WTC11 (cell line): Measurements from ENCODE around the gene SLC24A4. TPM values are rescaled to one million over a fixed set of nuclear protein-coding genes. Genes with fewer than 3 reads are reported as not detected.

ENCODE experiments used
- ATAC-seq: fragments of 200-7000 bp; cut with Tn5 transposase; 2 replicates; pipeline ENCODE4 v1.10.0; 2021; ENCODE audit warnings: mild to moderate bottlenecking, moderate library complexity
- CTCF ChIA-PET: fragments of 300-600 bp; sonication (Branson Sonifier 250); formaldehyde crosslinking; loops from one replicate; lab custom pipeline; 2021; ENCODE audit warnings: antibody characterized with exemption; lab: Charles Lee
- POLR2A ChIA-PET: fragments of 350-600 bp; sonication (Branson Sonifier 250); formaldehyde crosslinking; loops from one replicate; lab custom pipeline; 2021; ENCODE audit warnings: antibody characterized with exemption; lab: Charles Lee
- DNase-seq: peaks from one replicate; pipeline ENCODE4 v3.0.0; 2021; ENCODE audit warnings: low spot score
- H3K27ac Mint-ChIP-seq: 2 replicates; pipeline ENCODE4 v1.8.0; 2021; ENCODE audit warnings: mixed read lengths
- H3K27me3 Mint-ChIP-seq: 2 replicates; pipeline ENCODE4 v1.8.0; 2021; ENCODE audit warnings: low read depth, mild to moderate bottlenecking, moderate library complexity, mixed read lengths
- H3K36me3 Mint-ChIP-seq: 2 replicates; pipeline ENCODE4 v1.8.0; 2021; ENCODE audit warnings: mixed read lengths
- H3K4me1 Mint-ChIP-seq: 2 replicates; pipeline ENCODE4 v1.8.0; 2022; ENCODE audit warnings: mixed read lengths
- H3K4me3 Mint-ChIP-seq: 2 replicates; pipeline ENCODE4 v1.8.0; 2021; ENCODE audit warnings: mild to moderate bottlenecking, moderate library complexity, mixed read lengths
- H3K9me3 Mint-ChIP-seq: 2 replicates; pipeline ENCODE4 v1.8.0; 2021; ENCODE audit warnings: mixed read lengths
- ATF2 ChIP-seq: sonication (generic); formaldehyde crosslinking; IDR thresholded peaks from 2 replicates; pipeline ENCODE4 v1.8.1; 2022; ENCODE audit warnings: low read depth, missing genetic modification reagents, borderline replicate concordance
- ATF3 ChIP-seq: sonication (generic); formaldehyde crosslinking; conservative IDR thresholded peaks from 2 replicates; pipeline ENCODE4 v1.8.1; 2022; ENCODE audit warnings: mild to moderate bottlenecking, missing genetic modification reagents
- ATF6 ChIP-seq: sonication (generic); formaldehyde crosslinking; IDR thresholded peaks from 2 replicates; pipeline ENCODE4 v1.8.1; 2023; ENCODE audit warnings: mild to moderate bottlenecking, missing genetic modification reagents
- CTCF ChIP-seq: fragments of 200-600 bp; IDR thresholded peaks from 2 replicates; pipeline ENCODE4 v1.8.0; 2022; ENCODE audit warnings: antibody characterized with exemption
- E2F1 ChIP-seq: sonication (generic); formaldehyde crosslinking; IDR thresholded peaks from 2 replicates; pipeline ENCODE4 v1.8.0; 2022; ENCODE audit warnings: mild to moderate bottlenecking, missing genetic modification reagents
- E2F4 ChIP-seq: sonication (generic); formaldehyde crosslinking; IDR thresholded peaks from 2 replicates; pipeline ENCODE4 v1.8.1; 2022; ENCODE audit warnings: low read depth, mild to moderate bottlenecking, moderate library complexity, missing genetic modification reagents, borderline replicate concordance
- ESRRA ChIP-seq: sonication (generic); formaldehyde crosslinking; IDR thresholded peaks from 2 replicates; pipeline ENCODE4 v1.8.1; 2022; ENCODE audit warnings: mild to moderate bottlenecking, missing genetic modification reagents, borderline replicate concordance
- GTF2I ChIP-seq: fragments of 250-450 bp; sonication (Bioruptor Pico); conservative IDR thresholded peaks from 2 replicates; pipeline ENCODE4 v1.4.0; 2021; ENCODE audit warnings: mild to moderate bottlenecking
- MXD4 ChIP-seq: fragments of 250-450 bp; sonication (Bioruptor Pico); IDR thresholded peaks from 2 replicates; pipeline ENCODE4 v1.8.0; 2021; ENCODE audit warnings: mild to moderate bottlenecking, moderate library complexity, borderline replicate concordance
- PREB ChIP-seq: sonication (generic); formaldehyde crosslinking; IDR thresholded peaks from 2 replicates; pipeline ENCODE4 v1.8.1; 2022; ENCODE audit warnings: mild to moderate bottlenecking, missing genetic modification reagents, moderate library complexity, borderline replicate concordance
- SMAD4 ChIP-seq: sonication (generic); formaldehyde crosslinking; IDR thresholded peaks from 2 replicates; pipeline ENCODE4 v1.8.0; 2022; ENCODE audit warnings: mild to moderate bottlenecking, missing genetic modification reagents
- SOX15 ChIP-seq: fragments of 250-450 bp; sonication (Bioruptor Pico); IDR thresholded peaks from 2 replicates; pipeline ENCODE4 v1.9.0; 2021; ENCODE audit warnings: mild to moderate bottlenecking
- ZNF219 ChIP-seq: sonication (generic); formaldehyde crosslinking; IDR thresholded peaks from 2 replicates; pipeline ENCODE4 v1.8.0; 2023; ENCODE audit warnings: missing genetic modification reagents, mild to moderate bottlenecking, borderline replicate concordance
- ZNF263 ChIP-seq: sonication (generic); formaldehyde crosslinking; IDR thresholded peaks from 2 replicates; pipeline ENCODE4 v1.8.1; 2022; ENCODE audit warnings: low read depth, mild to moderate bottlenecking, moderate library complexity, missing genetic modification reagents
- ZNF317 ChIP-seq: sonication (generic); formaldehyde crosslinking; IDR thresholded peaks from 2 replicates; pipeline ENCODE4 v1.8.1; 2023; ENCODE audit warnings: low read depth, mild to moderate bottlenecking, moderate library complexity, missing genetic modification reagents, borderline replicate concordance
- ZNF425 ChIP-seq: fragments of 250-450 bp; sonication (Bioruptor Pico); conservative IDR thresholded peaks from 2 replicates; pipeline ENCODE4 v1.9.0; 2021; ENCODE audit warnings: mild to moderate bottlenecking
- ZNF512 ChIP-seq: sonication (generic); formaldehyde crosslinking; IDR thresholded peaks from 2 replicates; pipeline ENCODE4 v1.8.1; 2022; ENCODE audit warnings: missing genetic modification reagents, borderline replicate concordance
- total RNA-seq: library from RNA; stranded (reverse); gene quantifications from 3 replicates; pipeline ENCODE4 v1.2.3, GENCODE V29; 2021

The SLC24A4 gene
- total RNA-seq, 1 experiment from 2014 or later, result 0.90 TPM

- TF ChIP-seq E2F4 (CRISPR knock-in tag), result no peak
- TF ChIP-seq PREB, result no peak
- TF ChIP-seq ATF3 (CRISPR knock-in tag), result no peak
- no peak for TF ChIP-seq GTF2I (CRISPR knock-in tag)
- no peak for TF ChIP-seq ESRRA (CRISPR knock-in tag)
- TF ChIP-seq, all 79 proteins: peak for 0
Measured at GRCh38 chr14:92506231-92506630, 183.3 kb downstream of the SLC24A4 start (continued).

- ATAC-seq, result no peak
- Mint-ChIP-seq H3K9me3 (no peaks in the 10 kb centered on the region), H3K27ac (no peak overlapping the region), H3K4me3 (no peak overlapping the region), H3K36me3 (no peaks in the 10 kb centered on the region), H3K27me3 (peaks cover 1% of the 10 kb centered on the region), H3K4me1 (peaks cover 14% of the 10 kb centered on the region)
- CTCF ChIA-PET, result no interaction called here
- no peak for DNase-seq
- POLR2A ChIA-PET, result no interaction called here
- no peak for TF ChIP-seq E2F1 (CRISPR knock-in tag)
- no peak for TF ChIP-seq ZNF512 (CRISPR knock-in tag)
- no peak for TF ChIP-seq ZNF317 (CRISPR knock-in tag)
- TF ChIP-seq SOX15 (CRISPR knock-in tag), result no peak
- TF ChIP-seq ZNF263 (CRISPR knock-in tag), result no peak
- no peak for TF ChIP-seq ZNF219 (CRISPR knock-in tag)
- no peak for TF ChIP-seq ATF6 (CRISPR knock-in tag)
- TF ChIP-seq ATF2 (CRISPR knock-in tag), result no peak
- TF ChIP-seq MXD4, result no peak
- no peak for TF ChIP-seq SMAD4 (CRISPR knock-in tag)
- no peak for TF ChIP-seq CTCF
- no peak for TF ChIP-seq ZNF425
Measured at GRCh38 chr14:92507174-92507768, 184.3 kb downstream of the SLC24A4 start.
